ENCODE measurements around the gene CCDC170. TPM values are rescaled to one million over a fixed set of nuclear protein-coding genes. Genes with fewer than 3 reads are reported as not detected.

The CCDC170 gene
- total and polyA plus RNA-seq, 2 of the 8 experiments (the other 6 are each of a cell fraction or from before 2014, with no cell fraction given), result 0.06 to 0.09 TPM

DNA sequence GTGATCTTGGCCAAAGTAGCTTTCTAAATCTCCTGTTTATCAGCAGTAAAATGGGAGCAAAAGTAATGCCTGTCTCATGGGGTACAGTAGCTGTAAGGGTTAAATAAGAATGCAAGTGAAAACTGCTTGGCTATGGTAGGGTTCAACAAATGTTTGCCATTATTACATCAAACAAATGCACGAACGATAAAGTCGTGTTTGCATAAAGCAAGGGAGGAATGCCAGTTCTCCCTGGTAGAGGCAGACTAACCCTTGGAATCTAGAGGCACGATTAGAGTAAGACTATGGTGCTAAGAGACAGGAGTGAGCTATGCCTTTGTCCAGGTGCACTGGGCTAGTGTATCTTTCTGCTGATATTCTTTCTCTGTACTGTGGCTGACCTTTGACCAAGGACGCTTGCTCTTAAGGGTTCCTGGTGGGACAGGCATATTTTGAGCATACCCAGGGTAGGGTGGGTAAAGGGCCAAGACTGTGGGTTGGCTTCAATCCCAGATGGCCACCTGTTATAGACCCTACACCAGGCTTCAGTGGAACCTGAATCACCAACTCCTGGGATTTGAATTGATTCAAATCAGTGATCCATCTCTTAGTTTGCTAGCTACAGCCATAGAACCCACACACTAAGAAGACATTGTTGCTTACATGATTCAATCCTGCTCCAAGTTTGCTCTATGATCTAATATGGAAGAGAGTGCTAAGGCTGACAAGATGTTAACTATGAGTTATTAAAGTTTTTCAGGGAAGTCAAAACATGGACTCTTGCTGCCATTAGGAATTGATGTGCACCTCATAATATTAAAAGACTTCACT is 139.9 kb downstream of the CCDC170 start (continued):
- TF ChIP-seq SIX5 (IDR thresholded peaks at IDR 0.05; ENCODE audit: low read depth, low read length) (no peak), PHF8 (conservative IDR thresholded peaks at IDR 0.05; ENCODE audit: low read depth, low read length) (no peak), CREB1 (IDR thresholded peaks at IDR 0.05) (no peak), GTF2F1 (IDR thresholded peaks at IDR 0.05; ENCODE audit: borderline replicate concordance, low read depth, low read length) (no peak), TBP (IDR thresholded peaks at IDR 0.05; ENCODE audit: low read depth, low read length) (no peak), FOSL1 (IDR thresholded peaks at IDR 0.05; ENCODE audit: insufficient read depth, low read depth, low read length) (no peak)
